Measurements from ENCODE around the gene MYO16.
"Not testable (repeated sequence)": the region's sequence is repeated elsewhere in the genome, so short reads cannot be mapped to it uniquely, and the experiment has no call there.

The MYO16 gene

DNA sequence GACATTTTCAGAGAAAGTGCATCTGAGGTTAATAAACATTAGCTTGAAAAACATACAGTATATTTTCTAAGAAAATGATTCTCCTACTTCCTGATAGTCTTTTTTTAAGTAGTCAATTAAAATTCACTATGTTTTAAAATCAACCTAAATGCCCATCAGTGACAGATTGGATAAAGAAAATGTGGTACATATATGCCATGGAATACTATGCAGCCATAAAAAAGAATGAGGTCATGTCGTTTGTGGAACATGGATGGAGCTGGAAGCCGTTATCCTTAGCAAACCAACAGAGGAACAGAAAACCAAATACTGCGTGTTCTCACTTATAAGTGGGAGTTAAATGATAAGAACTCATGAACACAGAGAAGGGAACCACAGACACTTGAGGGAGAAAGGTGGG, 462.8 kb downstream of the MYO16 start:
- not testable (repeated sequence) for DNase-seq

- DNase-seq, result no peak
These were observed 464.6 kb downstream of the MYO16 start for GRCh38 chr13:109093998-109094397.

DNA sequence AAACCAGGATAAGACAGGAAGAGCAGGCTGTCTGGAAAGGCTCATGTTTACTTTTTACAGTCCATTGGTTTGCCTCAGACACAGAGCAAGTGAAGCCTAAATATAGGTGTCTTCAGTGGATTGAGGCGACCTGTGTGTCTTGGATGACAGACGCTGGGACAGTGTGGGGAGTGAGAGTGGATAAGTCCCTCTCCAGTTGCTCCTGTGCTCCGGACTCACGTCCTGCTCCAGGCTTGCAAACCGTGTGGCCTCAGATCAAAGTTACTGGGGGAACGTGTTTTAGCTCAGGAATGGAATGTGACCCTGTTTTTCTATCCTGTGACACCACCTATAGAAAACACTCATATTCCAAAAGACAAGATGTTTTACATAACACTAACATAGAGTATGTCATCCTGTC, 465.7 kb downstream of the MYO16 start:
- no peak for DNase-seq

GRCh38 chr13:109096101-109096500, 466.7 kb downstream of the MYO16 start:
- no peak for DNase-seq

DNA sequence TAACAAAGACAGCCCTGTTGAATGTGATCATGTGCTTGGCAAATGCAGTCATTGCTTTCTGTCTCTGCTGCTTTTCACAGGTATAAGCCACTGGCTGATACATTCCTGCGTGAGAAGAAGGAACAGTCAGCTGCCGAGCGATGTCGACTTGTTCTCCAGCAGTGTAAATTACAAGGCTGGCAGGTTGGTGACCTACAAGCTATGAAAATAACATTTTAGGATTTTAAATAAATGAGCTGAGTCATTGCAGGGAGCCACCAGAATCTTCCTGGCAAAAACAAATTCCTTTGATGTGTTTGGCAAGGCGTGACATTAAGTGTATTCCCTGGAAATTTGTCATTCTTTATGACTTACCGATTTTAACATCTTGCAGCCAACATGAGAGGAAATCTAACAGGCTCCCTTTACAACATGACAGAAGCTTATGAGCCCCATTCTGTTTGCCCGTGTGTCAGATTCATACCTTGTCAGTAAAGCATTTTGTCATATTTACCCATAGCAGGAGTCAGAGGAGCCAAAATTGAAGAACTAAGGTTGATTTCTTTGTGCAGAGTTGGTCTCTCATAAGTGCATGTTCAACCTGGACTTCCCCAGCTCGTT, 471.4 kb downstream of the MYO16 start:
- DNase-seq, result no peak

- no peak for DNase-seq
These were observed 472.2 kb downstream of the MYO16 start for GRCh38 chr13:109101550-109102144.

DNA sequence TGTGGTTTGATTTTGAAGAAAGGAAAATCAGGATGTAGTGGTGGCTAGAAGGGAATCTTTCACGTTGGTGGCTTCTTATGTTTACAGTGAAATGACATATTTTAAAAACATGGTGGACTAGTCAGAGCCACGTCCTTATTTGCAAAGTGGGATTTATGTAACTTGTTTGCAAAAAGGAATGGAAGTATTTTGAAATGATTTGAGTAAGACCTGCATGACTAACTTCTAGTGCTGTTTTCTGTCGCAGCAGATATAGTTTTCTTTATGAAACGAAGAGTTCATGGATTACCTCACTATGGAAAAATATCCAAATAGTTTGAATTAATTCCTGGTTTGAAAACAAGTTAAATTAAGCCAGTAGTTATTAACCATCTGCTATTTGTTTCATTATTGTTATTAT, 476.5 kb downstream of the MYO16 start:
- DNase-seq, result no peak

DNA sequence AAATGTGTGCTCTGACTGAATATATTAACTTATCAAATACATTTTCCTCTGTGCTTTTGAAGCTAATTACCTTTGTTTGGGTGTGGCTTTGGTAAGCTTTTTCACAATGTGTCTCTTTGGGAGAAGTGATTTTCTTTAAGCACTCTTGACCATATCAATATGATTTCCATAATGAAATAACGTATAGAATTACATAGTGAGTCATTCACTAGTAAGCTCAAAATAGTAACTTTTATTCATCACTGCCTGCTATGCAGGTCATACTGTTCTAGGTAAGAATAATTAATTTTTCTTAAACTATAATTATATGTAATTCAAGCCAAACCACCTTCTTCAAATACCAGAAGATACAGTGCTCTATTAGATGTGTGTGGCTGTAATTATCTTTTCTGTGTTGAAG, 480.7 kb downstream of the MYO16 start:
- DNase-seq, result no peak

GRCh38 chr13:109111141-109111540, 481.7 kb downstream of the MYO16 start:
- no peak for DNase-seq

DNA sequence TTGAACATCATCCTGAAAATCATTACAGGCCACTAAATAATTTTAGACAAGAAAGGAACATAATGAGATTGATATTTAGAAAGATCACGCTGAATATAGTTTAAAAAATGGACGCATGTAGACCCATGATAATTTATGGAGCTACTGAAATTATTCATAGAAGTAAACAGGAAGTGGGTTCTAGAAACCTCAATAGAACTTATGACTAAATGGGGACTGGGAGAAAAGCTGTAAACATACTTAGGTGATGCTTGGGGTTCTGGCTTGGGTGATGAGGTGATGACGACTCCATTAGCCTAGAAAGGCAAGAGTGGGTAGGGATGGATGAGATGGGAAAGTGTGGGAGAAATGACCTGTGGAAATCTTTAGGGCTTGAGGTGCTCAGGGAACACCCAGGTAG, 484.0 kb downstream of the MYO16 start:
- no peak for DNase-seq

GRCh38 chr13:109114162-109114561, 484.8 kb downstream of the MYO16 start:
- DNase-seq, result no peak

DNA sequence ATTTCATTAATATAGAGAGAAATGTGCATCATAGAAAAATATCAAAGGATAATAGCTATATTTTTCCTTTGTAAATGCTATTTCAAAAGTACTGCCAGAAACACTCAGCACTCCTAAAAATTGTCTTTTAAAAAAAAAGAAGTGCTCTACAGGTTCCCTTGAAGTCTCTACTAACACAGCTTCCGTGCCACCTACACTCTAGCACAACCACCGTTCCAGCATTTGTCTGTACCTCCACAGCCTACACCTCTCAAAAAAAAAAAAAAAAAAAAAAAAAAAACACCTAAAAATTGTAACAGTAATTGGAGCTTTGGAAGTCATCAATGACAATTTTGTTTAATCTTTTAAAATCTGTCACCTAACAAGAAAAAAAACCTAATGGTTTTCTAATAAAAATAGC, 485.6 kb downstream of the MYO16 start:
- no peak for DNase-seq

DNA sequence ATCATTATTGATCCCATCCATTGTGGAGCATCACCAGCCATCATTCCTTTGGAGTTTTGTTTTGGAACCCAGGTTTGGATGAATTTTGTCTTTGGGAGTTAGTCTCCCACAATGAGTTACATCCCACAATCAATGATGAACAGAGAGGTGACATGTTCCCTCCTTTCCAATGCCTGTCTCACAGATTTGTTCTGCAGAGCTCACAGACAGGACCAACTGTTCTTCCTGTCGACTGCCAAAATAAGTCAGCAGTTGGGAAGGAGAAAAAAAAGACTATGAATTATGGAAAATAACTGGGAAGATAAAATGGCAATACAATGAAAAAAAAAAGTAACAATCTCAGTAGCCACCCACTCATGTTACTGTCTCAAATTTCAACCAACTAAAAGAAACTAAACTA, 489.1 kb downstream of the MYO16 start:
- DNase-seq, result no peak

GRCh38 chr13:109119896-109120295, 490.5 kb downstream of the MYO16 start:
- DNase-seq, result no peak

DNA sequence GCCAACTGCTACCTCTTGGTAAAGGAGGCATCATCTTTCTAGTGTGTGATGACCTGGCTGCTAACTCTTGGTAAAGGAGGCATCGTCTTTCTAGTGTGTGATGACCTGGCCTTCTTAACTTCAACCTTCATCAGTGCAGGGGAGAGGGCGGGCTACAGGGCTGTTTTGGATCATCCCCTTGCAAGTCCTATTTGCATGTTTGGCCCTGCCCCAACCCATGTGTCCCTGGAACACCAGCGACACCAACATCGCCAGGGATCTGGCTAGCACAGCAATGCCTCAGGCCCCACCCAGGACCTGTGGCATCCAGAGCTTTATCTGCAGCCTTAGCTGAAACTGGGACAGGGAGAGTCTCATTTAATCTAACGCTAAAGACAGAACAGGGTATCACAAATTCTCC, 492.4 kb downstream of the MYO16 start:
- DNase-seq, result no peak

- DNase-seq, result no peak
These were observed 494.6 kb downstream of the MYO16 start for GRCh38 chr13:109123971-109124370.

DNA sequence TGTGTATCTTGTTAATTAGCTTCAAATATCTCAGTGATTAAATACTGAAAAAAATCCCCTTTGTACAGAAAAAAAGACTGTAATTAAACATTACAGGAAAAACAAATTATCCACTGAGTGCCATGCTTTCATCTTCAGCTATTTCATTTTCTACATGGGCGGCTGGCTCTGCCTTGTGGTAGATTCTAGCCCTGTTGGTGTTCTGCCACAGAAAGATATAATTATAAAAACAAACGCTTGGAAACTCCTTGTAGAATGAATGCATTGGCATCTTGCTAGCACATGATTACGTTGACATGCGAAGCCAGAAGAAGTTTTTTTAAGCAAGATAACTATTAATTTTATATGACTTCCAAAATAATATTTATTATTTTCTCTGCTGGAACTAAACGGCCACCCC, 496.8 kb downstream of the MYO16 start:
- DNase-seq, result no peak

GRCh38 chr13:109126891-109127641, 497.7 kb downstream of the MYO16 start:
- DNase-seq, result no peak

DNA sequence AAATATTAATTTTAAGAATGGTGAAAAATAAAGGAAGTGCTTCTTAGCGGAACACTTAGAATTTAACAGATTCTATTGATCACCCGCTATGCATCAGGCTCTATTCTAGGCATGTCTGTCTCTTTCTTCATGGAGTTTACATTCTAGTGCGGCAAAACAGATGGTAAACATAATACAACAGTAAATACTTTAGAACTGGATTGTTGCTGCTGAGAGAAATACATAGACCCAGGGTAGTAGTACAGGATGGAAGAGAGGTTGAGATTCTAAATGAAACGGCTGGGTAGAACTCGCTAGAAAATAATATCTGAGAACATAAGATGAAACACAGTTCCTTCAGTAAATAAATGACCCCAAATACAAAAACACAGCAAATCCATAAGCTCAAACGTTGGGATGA, 498.7 kb downstream of the MYO16 start:
- DNase-seq, result no peak

GRCh38 chr13:109130093-109130835, 500.9 kb downstream of the MYO16 start:
- DNase-seq, result no peak

DNA sequence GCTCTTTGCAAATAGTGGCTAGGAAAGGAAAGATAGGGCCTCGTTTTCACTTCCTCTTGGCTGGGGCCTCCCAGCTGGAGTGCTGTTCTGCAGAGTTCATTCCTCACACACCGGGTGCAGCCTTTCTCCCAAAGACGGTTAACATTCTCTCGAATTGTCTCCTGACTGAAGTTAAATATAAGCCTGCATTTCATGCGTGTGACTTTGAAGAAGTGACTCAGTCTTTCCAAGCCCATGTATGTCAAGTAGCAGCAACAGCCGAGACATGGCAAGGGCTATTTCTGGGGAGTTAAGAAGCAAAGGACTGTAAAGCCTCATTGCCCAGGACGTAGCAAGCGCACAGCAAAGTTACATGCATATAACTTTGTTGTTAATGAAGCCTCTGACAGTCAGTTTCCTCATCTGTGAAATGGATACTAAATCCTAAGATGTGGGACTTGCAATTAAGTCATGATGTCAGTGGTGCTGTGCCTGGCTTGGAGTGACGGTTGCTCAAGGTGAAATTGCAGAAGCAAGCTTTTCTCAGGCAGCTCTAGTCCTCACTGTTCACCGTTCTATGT, 502.4 kb downstream of the MYO16 start:
- no peak for DNase-seq

- no peak for DNase-seq
These were observed 505.6 kb downstream of the MYO16 start for GRCh38 chr13:109135018-109135417.

- DNase-seq, result no peak
These were observed 507.5 kb downstream of the MYO16 start for GRCh38 chr13:109136873-109137272.

Measured in NCI-H446 treated with DMSO at 0.1 percent for 48 hours (cell line).